Uterus (tissue), 4 donors: ENCODE measurements around the gene TMEM200A. TPM values are rescaled to one million over a fixed set of nuclear protein-coding genes. Genes with fewer than 3 reads are reported as not detected.

Experiments used
- DNase-seq, 2 donors: peaks; one replicate each; pipeline ENCODE4 v3.0.0-alpha.2; 2019 to 2020
- H3K27ac ChIP-seq, 2 donors: fragments of 200-600 bp; sonication (generic); 1 replicate in 1 of 2; 2 replicates in 1 of 2; pipeline ENCODE4 v1.5.1; 2016 to 2018
- H3K27me3 ChIP-seq, 2 donors: fragments of 200-600 bp; sonication (generic); one replicate each; pipeline ENCODE4 v1.5.1; 2018 to 2019; ENCODE audit warnings: control low read depth in 1 of 2
- H3K36me3 ChIP-seq, 2 donors: fragments of 200-600 bp; sonication (generic); one replicate each; pipeline ENCODE4 v1.5.1; 2019; ENCODE audit warnings: control low read depth in 1 of 2
- H3K4me1 ChIP-seq, 2 donors: fragments of 200-600 bp; sonication (generic); one replicate each; pipeline ENCODE4 v1.5.1; 2018 to 2019; ENCODE audit warnings: control low read depth in 1 of 2
- H3K4me3 ChIP-seq, 2 donors: fragments of 200-600 bp; sonication (generic); 1 replicate in 1 of 2; 2 replicates in 1 of 2; pipeline ENCODE4 v1.5.1; 2018 to 2019; ENCODE audit warnings: mild to moderate bottlenecking in 1 of 2
- H3K9me3 ChIP-seq, 2 donors: fragments of 200-600 bp; sonication (generic); one replicate each; pipeline ENCODE4 v1.5.1; 2019; ENCODE audit warnings: control low read depth in 1 of 2
- CTCF ChIP-seq, 4 experiments: fragments of 200-600 bp in 2 of 4; fragments of 450-650 bp in 2 of 4; sonication (generic) in 2 of 4; IDR thresholded peaks; one replicate each; pipeline ENCODE4 v1.5.1; 2016 to 2019; ENCODE audit warnings: antibody characterized with exemption in 4 of 4, mild to moderate bottlenecking in 2 of 4, moderate library complexity in 1 of 4
- POLR2A ChIP-seq, 2 donors: fragments of 450-650 bp; IDR thresholded peaks; one replicate each; pipeline ENCODE4 v1.6.1; 2016; ENCODE audit warnings: antibody characterized with exemption in 2 of 2, mild to moderate bottlenecking in 1 of 2, moderate library complexity in 1 of 2
- intact Hi-C: fragments of 100-400 bp; cut with DNase I; formaldehyde crosslinking; loops from one replicate; pipeline ENCODE4 v1.15.1; 2023; ENCODE audit warnings: low total_unique reads
- total RNA-seq, 4 donors: library from RNA; depleted of rRNA in 3 of 4; stranded (reverse); fragments of >200 nt in 3 of 4; gene quantifications; one replicate each; pipeline versions ENCODE4 v1.1.0 to v1.2.4, GENCODE V29; 2014 to 2023
- donor health status: DM: yes; HTN: yes; CAD: no.

The TMEM200A gene
- total RNA-seq, 4 donors from 2014 or later: 20.9 to 27.9 (median 23.1) TPM

DNA sequence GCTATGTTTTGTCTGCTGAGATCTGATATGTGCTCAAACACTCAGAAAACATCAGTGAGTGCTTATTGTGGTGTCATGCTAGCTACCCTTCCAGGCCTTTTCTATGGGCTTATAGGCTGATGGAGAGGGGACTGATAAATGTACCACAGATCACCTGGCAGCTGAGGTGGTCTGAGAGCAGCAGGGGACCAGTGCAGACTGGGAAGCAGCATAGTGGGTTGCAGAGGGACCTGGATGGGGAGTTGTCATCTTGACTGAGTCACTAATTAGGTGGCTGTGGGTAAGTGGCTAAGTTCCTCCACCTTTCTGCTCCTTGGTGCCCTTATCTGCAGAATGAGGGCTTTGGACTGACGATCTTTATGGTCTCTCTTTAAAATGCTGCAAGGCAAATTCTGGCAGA, 2.8 kb downstream of the TMEM200A start:
- Histone ChIP-seq H3K27me3 (no peaks in the 10 kb centered on the region), H3K9me3 (no peaks in the 10 kb centered on the region), H3K36me3 (no peaks in the 10 kb centered on the region), H3K4me3 (peak overlapping the region in 1 of 2 donors; percentile 59), H3K4me1 (no peaks in the 10 kb centered on the region), H3K27ac (peak overlapping the region in 1 of 2 donors; percentile 13)
- intact Hi-C loops: no loop called here
- TF ChIP-seq CTCF (IDR thresholded peaks at IDR 0.05) (no peak), POLR2A (IDR thresholded peaks at IDR 0.05) (no peak)
- DNase-seq: no peak

GRCh38 chr6:130369831-130370230, 4.0 kb downstream of the TMEM200A start:
- intact Hi-C loops: no loop called here
- Histone ChIP-seq H3K36me3 (no peaks in the 10 kb centered on the region), H3K4me1 (no peaks in the 10 kb centered on the region), H3K4me3 (no peak overlapping the region), H3K27me3 (no peaks in the 10 kb centered on the region), H3K27ac (no peak overlapping the region), H3K9me3 (no peaks in the 10 kb centered on the region)
- TF ChIP-seq POLR2A (IDR thresholded peaks at IDR 0.05): no peak
- TF ChIP-seq CTCF (IDR thresholded peaks at IDR 0.05): no peak
- DNase-seq: no peak

- no peaks in the 10 kb centered on the region for H3K9me3 ChIP-seq
- intact Hi-C loops: no loop called here
- H3K27ac ChIP-seq: peak overlapping the region in 1 of 2 donors; percentile 2
- no peaks in the 10 kb centered on the region for H3K27me3 ChIP-seq
- H3K4me3 ChIP-seq: no peak overlapping the region
- no peaks in the 10 kb centered on the region for H3K4me1 ChIP-seq
- H3K36me3 ChIP-seq: no peaks in the 10 kb centered on the region
- TF ChIP-seq POLR2A (IDR thresholded peaks at IDR 0.05): no peak
- TF ChIP-seq CTCF (IDR thresholded peaks at IDR 0.05): no peak
- DNase-seq: no peak
Measured at GRCh38 chr6:130371921-130372420, 6.2 kb downstream of the TMEM200A start.

DNA sequence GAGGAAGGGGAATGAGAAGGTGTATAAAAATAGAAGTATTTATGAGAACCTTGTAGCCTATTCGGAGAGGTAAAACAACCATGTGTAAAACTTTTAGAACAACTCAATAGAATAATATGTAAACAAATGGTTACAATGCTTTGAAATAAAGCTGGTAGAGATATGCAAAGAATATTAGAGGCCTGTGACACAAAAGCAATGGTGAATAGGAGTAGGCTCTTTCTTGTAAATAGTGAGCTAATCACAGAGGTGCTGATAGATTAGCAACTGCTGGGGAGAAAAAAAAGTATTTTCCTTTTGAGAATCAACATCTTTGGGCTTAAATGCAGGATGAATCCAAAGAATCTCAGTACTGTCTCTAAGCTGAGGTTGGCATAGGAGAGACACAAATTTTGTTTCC, 7.0 kb downstream of the TMEM200A start:
- no peak overlapping the region for H3K27ac ChIP-seq
- no peak overlapping the region for H3K4me3 ChIP-seq
- DNase-seq: no peak
- H3K9me3 ChIP-seq: no peaks in the 10 kb centered on the region
- intact Hi-C loops: no loop called here
- H3K4me1 ChIP-seq: no peaks in the 10 kb centered on the region
- TF ChIP-seq CTCF (IDR thresholded peaks at IDR 0.05): no peak
- no peak for TF ChIP-seq POLR2A (IDR thresholded peaks at IDR 0.05)
- H3K36me3 ChIP-seq: no peaks in the 10 kb centered on the region
- no peaks in the 10 kb centered on the region for H3K27me3 ChIP-seq

GRCh38 chr6:130373992-130374391, 8.2 kb downstream of the TMEM200A start:
- DNase-seq: no peak
- no peaks in the 10 kb centered on the region for H3K4me1 ChIP-seq
- intact Hi-C loops: no loop called here
- H3K27ac ChIP-seq: no peak overlapping the region
- TF ChIP-seq POLR2A (IDR thresholded peaks at IDR 0.05) (no peak), CTCF (IDR thresholded peaks at IDR 0.05) (no peak)
- no peaks in the 10 kb centered on the region for H3K9me3 ChIP-seq
- no peak overlapping the region for H3K4me3 ChIP-seq
- no peaks in the 10 kb centered on the region for H3K36me3 ChIP-seq
- no peaks in the 10 kb centered on the region for H3K27me3 ChIP-seq
